Measurements from ENCODE around the gene CDR2.

The CDR2 gene

GRCh38 chr16:22348291-22348690 is 26.1 kb downstream of the CDR2 start:
- DNase-seq = no peak

- DNase-seq = no peak
Measured at GRCh38 chr16:22347100-22347820, 27.2 kb downstream of the CDR2 start.

GRCh38 chr16:22346483-22346882 is 27.9 kb downstream of the CDR2 start:
- no peak for DNase-seq

GRCh38 chr16:22342082-22342481 is 32.3 kb downstream of the CDR2 start:
- no peak for DNase-seq

GRCh38 chr16:22340945-22341344 is 33.5 kb downstream of the CDR2 start:
- DNase-seq = no peak

- no peak for DNase-seq
Measured at GRCh38 chr16:22337849-22338635, 36.4 kb downstream of the CDR2 start.

- no peak for DNase-seq
Measured at GRCh38 chr16:22337045-22337444, 37.4 kb downstream of the CDR2 start.

- DNase-seq = no peak
Measured at GRCh38 chr16:22336581-22336980, 37.8 kb downstream of the CDR2 start.

GRCh38 chr16:22335668-22336246 is 38.7 kb downstream of the CDR2 start:
- DNase-seq = no peak

GRCh38 chr16:22333457-22333994 is 40.9 kb downstream of the CDR2 start:
- DNase-seq = no peak

GRCh38 chr16:22330326-22330725 is 44.1 kb downstream of the CDR2 start:
- DNase-seq = no peak

GRCh38 chr16:22329199-22329695 is 45.2 kb downstream of the CDR2 start:
- no peak for DNase-seq

GRCh38 chr16:22328081-22328725 is 46.2 kb downstream of the CDR2 start:
- no peak for DNase-seq

GRCh38 chr16:22327446-22327775 is 47.0 kb downstream of the CDR2 start:
- DNase-seq = no peak

- no peak for DNase-seq
Measured at GRCh38 chr16:22326771-22327445, 47.5 kb downstream of the CDR2 start.

- no peak for DNase-seq
Measured at GRCh38 chr16:22326369-22326652, 48.1 kb downstream of the CDR2 start.

GRCh38 chr16:22325598-22326368 is 48.6 kb downstream of the CDR2 start:
- DNase-seq = no peak

GRCh38 chr16:22324787-22325597 is 49.4 kb downstream of the CDR2 start:
- DNase-seq = no peak

- no peak for DNase-seq
Measured at GRCh38 chr16:22323959-22324786, 50.2 kb downstream of the CDR2 start.
